K562 (cell line): ENCODE results near the gene SLC7A10.

ENCODE experiments used
- CHAMP1 ChIP-seq: fragments of 450-650 bp; IDR thresholded peaks from 2 replicates; pipeline ENCODE4 v1.6.1; 2016; ENCODE audit warnings: mild to moderate bottlenecking
- EZH2 ChIP-seq: IDR thresholded peaks from 2 replicates; pipeline ENCODE4 v1.6.1; 2012; ENCODE audit warnings: low read depth, mild to moderate bottlenecking, inconsistent platforms, low read length, borderline replicate concordance
- HDAC6 ChIP-seq: IDR thresholded peaks from 2 replicates; pipeline ENCODE4 v1.6.1; 2012; ENCODE audit warnings: low read depth, mild to moderate bottlenecking, control low read depth, inconsistent platforms, low read length, moderate library complexity
- MCM3 ChIP-seq: fragments of 450-650 bp; IDR thresholded peaks from 2 replicates; pipeline ENCODE4 v1.6.1; 2016
- SAFB2 ChIP-seq: fragments of 200-400 bp; formaldehyde crosslinking; IDR thresholded peaks from 2 replicates; pipeline ENCODE4 v1.6.1; 2018; ENCODE audit warnings: borderline replicate concordance, low read length, low read depth, moderate library complexity; ENCODE audit not compliant: severe bottlenecking
- TCF7 ChIP-seq: sonication (generic); IDR thresholded peaks from 2 replicates; pipeline ENCODE4 v1.6.1; 2016; ENCODE audit warnings: antibody characterized with exemption, borderline replicate concordance
- TEAD2 ChIP-seq: fragments of 450-650 bp; IDR thresholded peaks from 2 replicates; pipeline ENCODE4 v1.6.1; 2016; ENCODE audit warnings: missing genetic modification characterization, control low read depth, missing compliant biosample characterization
- ZBTB1 ChIP-seq: sonication (generic); formaldehyde crosslinking; IDR thresholded peaks from 2 replicates; pipeline ENCODE4 v1.8.1; 2023; ENCODE audit warnings: missing genetic modification reagents, low read depth, mild to moderate bottlenecking, borderline replicate concordance
- ZNF146 ChIP-seq: IDR thresholded peaks from one replicate; pipeline ENCODE4 v1.6.1; 2018; ENCODE audit warnings: missing compliant biosample characterization; ENCODE audit not compliant: unreplicated experiment

- no peak for TF ChIP-seq ZNF146
- TF ChIP-seq SAFB2 = no peak
- TF ChIP-seq EZH2 = no peak
- TF ChIP-seq ZBTB1 (CRISPR knock-in tag) = no peak
- no peak for TF ChIP-seq CHAMP1
- TF ChIP-seq MCM3 = no peak
- TF ChIP-seq TEAD2 (tag) = no peak
- no peak for TF ChIP-seq HDAC6
- TF ChIP-seq TCF7 = no peak
Measured at GRCh38 chr19:33248104-33248503, 22.5 kb upstream of the SLC7A10 start.
